OCI-LY3 (cell line): ENCODE results near the gene MAGI1.

Experiments used
- H2AFZ ChIP-seq: fragments of 200-600, 300-600 bp; shearing (Covaris generic); 2 replicates; pipeline ENCODE4 v1.6.0; 2014; ENCODE audit warnings: antibody characterized with exemption, low read depth, low read length
- H3K27ac ChIP-seq: fragments of 200-600, 300-600 bp; sonication (generic); 2 replicates; pipeline ENCODE4 v1.5.1; 2014; ENCODE audit warnings: mild to moderate bottlenecking, low read length, moderate library complexity, mixed read lengths
- H3K27me3 ChIP-seq: fragments of 200-600, 300-600 bp; sonication (generic); 2 replicates; pipeline ENCODE4 v1.6.1; 2014; ENCODE audit warnings: low read depth, low read length, mixed read lengths
- H3K36me3 ChIP-seq: fragments of 200-600, 300-600 bp; sonication (generic); replicated peaks from 2 replicates; pipeline ENCODE3; 2014; ENCODE audit warnings: low read depth, low read length, mixed read lengths
- H3K4me1 ChIP-seq: fragments of 300-600, 200-600 bp; sonication (generic); 2 replicates; pipeline ENCODE4 v1.6.1; 2014; ENCODE audit warnings: low read length, mixed read lengths
- H3K4me2 ChIP-seq: fragments of 200-600, 300-600 bp; sonication (generic); 2 replicates; pipeline ENCODE4 v1.6.1; 2014; ENCODE audit warnings: low read length, mixed read lengths
- H3K4me3 ChIP-seq: fragments of 300-600, 200-600 bp; sonication (generic); 2 replicates; pipeline ENCODE4 v1.5.1; 2014; ENCODE audit warnings: antibody characterized with exemption, mild to moderate bottlenecking, low read length, moderate library complexity
- H3K79me2 ChIP-seq: fragments of 300-600, 200-600 bp; shearing (Covaris generic); 2 replicates; pipeline ENCODE4 v1.6.1; 2014; ENCODE audit warnings: mild to moderate bottlenecking, low read length, mixed read lengths
- H3K9ac ChIP-seq: fragments of 300-600, 200-600 bp; shearing (Covaris generic); 2 replicates; pipeline ENCODE4 v1.6.0; 2014; ENCODE audit warnings: mild to moderate bottlenecking, low read length, moderate library complexity
- H3K9me3 ChIP-seq: fragments of 200-600, 300-600 bp; shearing (Covaris generic); 2 replicates; pipeline ENCODE4 v1.6.1; 2014; ENCODE audit warnings: low read length, mixed read lengths; ENCODE audit not compliant: insufficient read depth
- H4K20me1 ChIP-seq: fragments of 200-600, 300-600 bp; sonication (generic); 2 replicates; pipeline ENCODE4 v1.6.1; 2016; ENCODE audit warnings: low read length, mixed read lengths; ENCODE audit not compliant: insufficient read depth
- EZH2phosphoT487 ChIP-seq: fragments of 200-600 bp; shearing (Covaris generic); IDR thresholded peaks from 2 replicates; pipeline ENCODE4 v1.6.1; 2018; ENCODE audit warnings: antibody characterized with exemption, mixed run types, low read depth
- TF ChIP-seq, protein P1 (sequence below): fragments of 200-600, 300-600 bp; sonication (generic); IDR thresholded peaks from 2 replicates; pipeline ENCODE4 v1.5.1; 2014; ENCODE audit warnings: antibody characterized with exemption, low read length, low read depth

Gene MAGI1

GRCh38 chr3:65914032-65914739, 124.5 kb downstream of the MAGI1 start:
- H4K20me1 ChIP-seq: no peaks in the 10 kb centered on the region
- no peak overlapping the region for H3K27ac ChIP-seq
- H3K79me2 ChIP-seq: no peaks in the 10 kb centered on the region
- no peak overlapping the region for H2AFZ ChIP-seq
- TF ChIP-seq, protein P1, sequence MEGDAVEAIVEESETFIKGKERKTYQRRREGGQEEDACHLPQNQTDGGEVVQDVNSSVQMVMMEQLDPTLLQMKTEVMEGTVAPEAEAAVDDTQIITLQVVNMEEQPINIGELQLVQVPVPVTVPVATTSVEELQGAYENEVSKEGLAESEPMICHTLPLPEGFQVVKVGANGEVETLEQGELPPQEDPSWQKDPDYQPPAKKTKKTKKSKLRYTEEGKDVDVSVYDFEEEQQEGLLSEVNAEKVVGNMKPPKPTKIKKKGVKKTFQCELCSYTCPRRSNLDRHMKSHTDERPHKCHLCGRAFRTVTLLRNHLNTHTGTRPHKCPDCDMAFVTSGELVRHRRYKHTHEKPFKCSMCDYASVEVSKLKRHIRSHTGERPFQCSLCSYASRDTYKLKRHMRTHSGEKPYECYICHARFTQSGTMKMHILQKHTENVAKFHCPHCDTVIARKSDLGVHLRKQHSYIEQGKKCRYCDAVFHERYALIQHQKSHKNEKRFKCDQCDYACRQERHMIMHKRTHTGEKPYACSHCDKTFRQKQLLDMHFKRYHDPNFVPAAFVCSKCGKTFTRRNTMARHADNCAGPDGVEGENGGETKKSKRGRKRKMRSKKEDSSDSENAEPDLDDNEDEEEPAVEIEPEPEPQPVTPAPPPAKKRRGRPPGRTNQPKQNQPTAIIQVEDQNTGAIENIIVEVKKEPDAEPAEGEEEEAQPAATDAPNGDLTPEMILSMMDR: peak; percentile 11; the same call in 1 of the 2 replicates
- TF ChIP-seq EZH2phosphoT487: no peak
- no peaks in the 10 kb centered on the region for H3K4me1 ChIP-seq
- H3K4me3 ChIP-seq: no peak overlapping the region
- no peaks in the 10 kb centered on the region for H3K36me3 ChIP-seq
- no peak overlapping the region for H3K9ac ChIP-seq
- H3K4me2 ChIP-seq: no peak overlapping the region
- no peaks in the 10 kb centered on the region for H3K27me3 ChIP-seq
- H3K9me3 ChIP-seq: no peaks in the 10 kb centered on the region

- H3K27me3 ChIP-seq: peaks cover 4% of the 10 kb centered on the region; the same call in 1 of the 2 replicates
- H3K4me3 ChIP-seq: no peak overlapping the region
- no peak overlapping the region for H3K4me2 ChIP-seq
- TF ChIP-seq EZH2phosphoT487: no peak
- TF ChIP-seq, protein P1: no peak
- H3K9ac ChIP-seq: no peak overlapping the region
- no peaks in the 10 kb centered on the region for H3K36me3 ChIP-seq
- H3K4me1 ChIP-seq: no peaks in the 10 kb centered on the region
- H3K27ac ChIP-seq: no peak overlapping the region
- H4K20me1 ChIP-seq: no peaks in the 10 kb centered on the region
- H3K79me2 ChIP-seq: no peaks in the 10 kb centered on the region
- H2AFZ ChIP-seq: no peak overlapping the region
- H3K9me3 ChIP-seq: no peaks in the 10 kb centered on the region
Observed at GRCh38 chr3:65912647-65913046, 126.1 kb downstream of the MAGI1 start.

DNA sequence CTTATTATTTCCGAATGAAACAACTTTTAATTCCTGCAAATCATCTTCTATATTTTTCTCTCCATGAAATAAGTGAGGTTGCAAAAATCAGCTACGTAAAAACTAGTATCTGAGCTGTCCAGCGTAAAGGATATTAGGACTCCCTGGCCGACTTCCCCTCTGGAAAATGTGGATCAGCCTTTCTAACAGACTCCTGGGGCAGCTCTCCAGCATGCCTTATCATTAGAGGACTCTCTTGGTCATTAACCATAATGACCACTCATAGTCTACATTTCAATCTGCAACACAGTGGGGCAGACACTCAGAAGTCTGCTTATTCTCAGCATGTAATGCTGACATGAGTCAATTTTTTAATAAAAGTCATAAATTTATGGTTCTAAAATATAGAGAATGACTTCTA, 130.1 kb downstream of the MAGI1 start:
- H2AFZ ChIP-seq: no peak overlapping the region
- H3K4me2 ChIP-seq: no peak overlapping the region
- TF ChIP-seq, protein P1: no peak
- TF ChIP-seq EZH2phosphoT487: no peak
- H3K9ac ChIP-seq: no peak overlapping the region
- no peaks in the 10 kb centered on the region for H3K4me1 ChIP-seq
- H3K27ac ChIP-seq: no peak overlapping the region
- no peaks in the 10 kb centered on the region for H3K36me3 ChIP-seq
- no peak overlapping the region for H3K4me3 ChIP-seq
- no peaks in the 10 kb centered on the region for H4K20me1 ChIP-seq
- no peaks in the 10 kb centered on the region for H3K79me2 ChIP-seq
- H3K27me3 ChIP-seq: peaks cover 8% of the 10 kb centered on the region
- no peaks in the 10 kb centered on the region for H3K9me3 ChIP-seq

- TF ChIP-seq EZH2phosphoT487: no peak
- TF ChIP-seq, protein P1: peak; percentile 7; the same call in 1 of the 2 replicates
Observed at GRCh38 chr3:65907232-65908130, 131.2 kb downstream of the MAGI1 start.

More at GRCh38 chr3:65907232-65908130, 131.2 kb downstream of the MAGI1 start:
- Histone ChIP-seq H3K79me2 (no peaks in the 10 kb centered on the region), H3K4me3 (no peak overlapping the region), H2AFZ (no peak overlapping the region), H3K27me3 (peaks cover 8% of the 10 kb centered on the region), H3K27ac (no peak overlapping the region), H3K4me1 (no peaks in the 10 kb centered on the region), H3K36me3 (no peaks in the 10 kb centered on the region), H4K20me1 (no peaks in the 10 kb centered on the region), H3K9ac (no peak overlapping the region), H3K4me2 (no peak overlapping the region), H3K9me3 (no peaks in the 10 kb centered on the region)
